KOPT-K1 (cell line): ENCODE results near the gene SYCN.

Experiments used
- H3K27ac ChIP-seq: fragments of 200-600 bp; sonication (generic); 2 replicates; pipeline ENCODE4 v1.5.1; 2016; ENCODE audit warnings: antibody characterized with exemption, mild to moderate bottlenecking, low read depth, low read length; ENCODE audit not compliant: poor library complexity, severe bottlenecking
- H3K36me3 ChIP-seq: fragments of 200-600 bp; sonication (generic); 2 replicates; pipeline ENCODE4 v1.5.1; 2017; ENCODE audit warnings: antibody characterized with exemption, mild to moderate bottlenecking, low read length, moderate library complexity; ENCODE audit not compliant: insufficient read depth
- H3K9me3 ChIP-seq: fragments of 200-600 bp; sonication (generic); 2 replicates; pipeline ENCODE4 v1.5.1; 2017; ENCODE audit warnings: antibody characterized with exemption, low read length, mild to moderate bottlenecking; ENCODE audit not compliant: insufficient read depth, poor library complexity, severe bottlenecking

The SYCN gene

GRCh38 chr19:39190768-39191167 lies 13.3 kb downstream of the SYCN start:
- no peaks in the 10 kb centered on the region for H3K9me3 ChIP-seq
- H3K27ac ChIP-seq, result no peak overlapping the region
- no peaks in the 10 kb centered on the region for H3K36me3 ChIP-seq

DNA sequence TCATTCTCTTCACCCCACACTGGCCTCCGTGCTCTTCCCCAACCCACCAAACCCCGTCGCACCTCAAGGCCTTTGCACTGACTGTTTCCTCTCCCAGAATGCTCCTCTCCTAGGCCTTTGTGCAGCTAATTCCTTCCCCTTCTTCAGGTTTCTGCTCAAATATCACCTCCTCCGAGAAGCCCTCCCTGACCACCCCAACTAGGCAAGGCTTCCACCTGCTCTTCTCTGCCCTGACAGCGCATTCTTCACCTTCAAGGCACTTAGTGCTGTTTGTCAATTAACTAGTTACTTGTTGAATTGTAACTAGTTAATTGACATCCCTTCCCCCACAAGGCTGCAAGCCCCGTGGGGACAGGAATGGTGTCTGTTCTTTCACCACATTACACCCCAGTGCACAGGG lies 15.1 kb downstream of the SYCN start:
- H3K27ac ChIP-seq, result no peak overlapping the region
- H3K36me3 ChIP-seq, result no peaks in the 10 kb centered on the region
- no peaks in the 10 kb centered on the region for H3K9me3 ChIP-seq

DNA sequence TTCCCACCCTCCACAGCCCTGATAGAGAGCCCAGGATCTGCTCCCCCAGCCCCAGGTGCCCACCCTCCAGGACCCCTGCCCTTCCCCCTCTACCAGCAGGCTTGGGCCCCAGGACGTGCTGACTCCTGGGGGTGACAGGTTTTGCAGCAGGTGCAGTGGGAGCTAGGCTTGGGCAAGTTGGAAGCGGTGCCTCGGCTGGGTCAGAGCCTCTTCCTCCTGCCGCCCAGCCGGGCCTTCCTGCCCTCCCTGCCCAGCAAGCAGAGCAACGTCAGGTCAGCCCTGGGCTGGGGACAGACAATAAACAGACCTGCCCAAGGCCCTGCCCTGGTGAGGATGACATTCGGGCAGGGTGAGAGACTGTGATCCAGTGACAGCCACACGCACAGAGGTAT lies 16.5 kb downstream of the SYCN start:
- H3K27ac ChIP-seq, result no peak overlapping the region
- H3K9me3 ChIP-seq, result no peaks in the 10 kb centered on the region
- no peaks in the 10 kb centered on the region for H3K36me3 ChIP-seq

- Histone ChIP-seq H3K36me3 (peaks cover 6% of the 10 kb centered on the region; the same call in 1 of the 2 replicates), H3K27ac (no peak overlapping the region), H3K9me3 (no peaks in the 10 kb centered on the region)
Measured at GRCh38 chr19:39186391-39186790, 17.7 kb downstream of the SYCN start.

DNA sequence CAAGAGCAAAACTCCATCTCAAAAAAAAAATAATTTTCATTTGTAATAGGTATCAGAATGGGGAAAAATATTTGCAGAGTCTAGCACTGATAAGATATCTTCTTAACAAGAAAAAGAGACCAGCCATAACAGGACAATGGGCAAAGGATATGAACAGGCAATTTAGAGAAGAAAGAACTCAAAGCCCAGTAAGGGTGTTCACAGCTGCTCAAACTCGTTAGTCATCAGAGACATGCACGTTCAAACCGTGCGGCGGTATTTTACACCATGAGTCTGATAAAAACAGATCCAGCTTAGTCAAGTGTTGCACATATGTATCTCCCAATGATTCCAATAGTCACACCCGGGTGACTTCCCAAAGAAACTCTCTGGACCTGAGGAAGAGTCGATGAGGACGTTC lies 21.0 kb downstream of the SYCN start:
- H3K36me3 ChIP-seq, result peaks cover 28% of the 10 kb centered on the region
- no peaks in the 10 kb centered on the region for H3K9me3 ChIP-seq
- H3K27ac ChIP-seq, result no peak overlapping the region

DNA sequence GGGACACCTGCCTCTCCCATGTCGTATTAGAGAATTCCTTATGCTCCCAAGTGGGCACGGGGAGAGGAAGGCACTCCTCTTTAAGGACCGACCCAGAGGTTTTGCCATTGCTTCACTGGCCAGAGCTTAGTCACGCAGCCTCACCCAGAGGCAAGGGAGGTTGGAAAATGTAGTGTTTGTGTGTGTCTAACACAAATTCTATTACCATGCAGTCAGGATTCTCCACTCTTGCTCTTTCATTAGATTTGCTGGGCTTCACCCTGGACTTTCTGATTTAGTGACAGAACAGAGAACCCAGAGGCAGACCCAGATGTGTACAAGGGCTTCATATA lies 21.9 kb downstream of the SYCN start:
- Histone ChIP-seq H3K9me3 (no peaks in the 10 kb centered on the region), H3K27ac (no peak overlapping the region)

GRCh38 chr19:39181500-39182173 lies 22.4 kb downstream of the SYCN start:
- H3K27ac ChIP-seq, result no peak overlapping the region
- H3K9me3 ChIP-seq, result no peaks in the 10 kb centered on the region
- H3K36me3 ChIP-seq, result peaks cover 41% of the 10 kb centered on the region

More for the DNA sequence above, 21.9 kb downstream of the SYCN start:
- H3K36me3 ChIP-seq, result peaks cover 38% of the 10 kb centered on the region

DNA sequence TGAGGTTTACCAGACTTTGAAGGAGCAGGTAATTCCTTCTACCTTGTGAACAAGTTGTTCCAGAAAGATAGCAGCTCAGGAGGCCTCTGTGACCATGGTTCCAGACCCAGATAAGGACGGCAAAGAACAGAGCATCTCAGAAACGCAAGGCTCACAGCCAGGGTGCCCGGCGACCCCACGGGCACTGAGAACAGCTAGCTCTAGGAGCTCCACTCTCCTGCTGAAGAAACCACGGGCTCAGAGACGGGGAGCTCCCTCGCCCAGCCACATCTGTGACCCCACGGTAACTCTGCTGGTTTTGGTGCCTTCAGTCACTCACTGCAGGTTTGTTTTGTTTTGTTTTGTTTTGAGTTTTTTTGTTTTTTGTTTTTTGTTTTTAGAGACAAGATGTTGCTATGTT lies 23.3 kb downstream of the SYCN start:
- Histone ChIP-seq H3K36me3 (peaks cover 49% of the 10 kb centered on the region), H3K27ac (no peak overlapping the region), H3K9me3 (no peaks in the 10 kb centered on the region)

DNA sequence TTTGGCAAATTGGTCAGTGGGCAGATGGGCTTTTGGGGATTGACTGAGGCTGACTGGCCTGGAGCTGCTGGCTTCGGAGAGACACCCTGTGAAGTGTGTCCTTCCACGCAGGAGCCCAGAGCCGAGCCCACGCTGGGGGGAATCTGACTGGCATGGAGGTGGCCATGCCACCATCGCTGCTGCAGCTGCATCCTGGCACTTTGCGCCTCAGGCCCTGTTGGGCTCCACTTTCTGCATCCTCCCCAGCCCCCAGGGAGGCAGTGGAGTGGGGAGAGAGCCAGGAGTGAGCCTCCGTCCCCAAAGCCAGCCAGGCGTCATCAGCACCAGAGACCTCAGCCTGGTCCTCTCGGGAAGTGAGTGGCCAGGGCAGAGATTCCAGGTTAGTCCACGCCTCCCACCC lies 24.3 kb downstream of the SYCN start:
- Histone ChIP-seq H3K9me3 (no peaks in the 10 kb centered on the region), H3K36me3 (peaks cover 58% of the 10 kb centered on the region), H3K27ac (no peak overlapping the region)

DNA sequence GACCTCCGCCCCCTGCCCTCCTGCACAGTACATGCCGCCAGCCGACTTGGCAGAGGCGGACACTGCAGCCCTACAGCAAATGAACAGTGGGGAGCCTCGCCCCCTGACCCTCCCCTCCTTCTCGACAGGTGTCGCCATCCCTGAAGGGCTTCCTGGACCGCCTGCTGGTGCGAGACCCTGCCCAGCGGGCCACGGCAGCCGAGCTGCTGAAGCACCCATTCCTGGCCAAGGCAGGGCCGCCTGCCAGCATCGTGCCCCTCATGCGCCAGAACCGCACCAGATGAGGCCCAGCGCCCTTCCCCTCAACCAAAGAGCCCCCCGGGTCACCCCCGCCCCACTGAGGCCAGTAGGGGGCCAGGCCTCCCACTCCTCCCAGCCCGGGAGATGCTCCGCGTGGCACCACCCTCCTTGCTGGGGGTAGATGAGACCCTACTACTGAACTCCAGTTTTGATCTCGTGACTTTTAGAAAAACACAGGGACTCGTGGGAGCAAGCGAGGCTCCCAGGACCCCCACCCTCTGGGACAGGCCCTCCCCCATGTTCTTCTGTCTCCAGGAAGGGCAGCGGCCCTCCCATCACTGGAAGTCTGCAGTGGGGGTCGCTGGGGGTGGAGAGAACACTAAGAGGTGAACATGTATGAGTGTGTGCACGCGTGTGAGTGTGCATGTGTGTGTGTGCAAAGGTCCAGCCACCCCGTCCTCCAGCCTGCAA lies 25.6 kb downstream of the SYCN start:
- no peak overlapping the region for H3K27ac ChIP-seq

DNA sequence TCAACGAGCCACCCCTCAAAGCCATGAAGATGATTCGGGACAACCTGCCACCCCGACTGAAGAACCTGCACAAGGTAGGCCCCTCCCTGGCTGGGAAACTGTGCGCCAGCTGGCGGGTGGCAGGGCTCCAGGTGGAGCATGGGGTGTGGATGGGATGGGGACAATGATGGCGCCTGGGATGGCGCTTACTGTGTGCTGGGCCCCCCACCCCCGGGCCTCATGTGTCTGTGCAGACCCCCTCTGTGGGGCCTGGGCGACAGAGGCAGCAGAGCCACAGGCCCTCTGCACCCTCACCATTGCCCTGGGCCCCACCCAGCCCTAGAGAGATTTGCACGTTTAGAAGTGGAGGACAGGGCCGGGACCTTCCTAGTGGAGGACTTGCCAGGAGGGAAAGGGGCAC lies 26.3 kb downstream of the SYCN start:
- Histone ChIP-seq H3K9me3 (no peaks in the 10 kb centered on the region), H3K27ac (no peak overlapping the region), H3K36me3 (peaks cover 68% of the 10 kb centered on the region)

More for the DNA sequence above, 25.6 kb downstream of the SYCN start:
- H3K36me3 ChIP-seq, result peaks cover 67% of the 10 kb centered on the region
- no peaks in the 10 kb centered on the region for H3K9me3 ChIP-seq

- Histone ChIP-seq H3K36me3 (peaks cover 74% of the 10 kb centered on the region), H3K27ac (no peak overlapping the region), H3K9me3 (no peaks in the 10 kb centered on the region)
Measured at GRCh38 chr19:39177110-39177699, 26.9 kb downstream of the SYCN start.

DNA sequence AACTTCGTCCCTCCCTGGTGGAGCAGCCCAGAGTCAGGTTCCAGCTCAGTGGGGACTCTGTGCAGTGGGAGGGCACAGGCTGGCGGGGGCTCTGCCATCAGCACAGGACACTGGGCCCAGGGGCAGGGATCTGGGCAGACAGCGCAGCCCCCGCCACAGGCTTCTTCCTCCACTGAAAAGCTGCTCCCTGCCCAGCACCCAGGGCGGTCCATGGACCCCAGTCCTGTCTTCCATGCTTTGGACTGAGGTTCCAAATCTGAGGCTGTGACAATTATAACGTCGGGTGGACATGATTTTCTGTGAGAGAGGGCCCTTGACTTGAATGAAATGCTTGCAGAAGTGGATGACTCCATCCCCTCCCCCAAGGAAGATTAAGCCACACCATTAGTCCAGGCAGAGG lies 28.5 kb downstream of the SYCN start:
- H3K9me3 ChIP-seq, result no peaks in the 10 kb centered on the region
- H3K36me3 ChIP-seq, result peaks cover 74% of the 10 kb centered on the region
- H3K27ac ChIP-seq, result no peak overlapping the region

- peaks cover 78% of the 10 kb centered on the region for H3K36me3 ChIP-seq
- H3K27ac ChIP-seq, result no peak overlapping the region
- no peaks in the 10 kb centered on the region for H3K9me3 ChIP-seq
Measured at GRCh38 chr19:39174558-39175544, 29.2 kb downstream of the SYCN start.

DNA sequence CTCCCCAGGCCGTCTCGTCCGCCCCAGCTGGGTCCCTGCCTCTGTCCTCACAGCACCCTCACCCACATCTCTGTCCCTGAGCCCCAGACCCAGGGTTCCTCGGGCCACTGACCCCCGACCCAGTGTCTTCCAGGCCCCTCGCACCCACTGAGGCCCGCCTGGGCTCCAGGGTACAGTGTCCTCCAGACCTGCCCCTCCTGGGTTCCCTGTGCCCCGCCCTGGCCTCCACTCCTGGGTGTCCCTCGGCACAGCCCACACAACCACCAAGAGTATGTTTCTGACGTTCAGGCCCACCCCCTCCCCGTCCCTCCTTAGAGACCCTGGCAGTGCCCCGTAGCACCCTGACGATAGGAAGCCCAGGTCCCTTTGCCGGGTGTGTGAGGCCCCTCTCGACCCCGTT lies 29.9 kb downstream of the SYCN start:
- Histone ChIP-seq H3K9me3 (no peaks in the 10 kb centered on the region), H3K27ac (no peak overlapping the region), H3K36me3 (peaks cover 76% of the 10 kb centered on the region)
